ENCODE data around the gene SORBS1.

Gene SORBS1

GRCh38 chr10:95306318-95306650 lies 254.9 kb downstream of the SORBS1 start:
- in situ Hi-C loops (cut with HindIII; ENCODE audit: low sequenced_read_pairs): no loop called here

- in situ Hi-C loops (cut with HindIII; ENCODE audit: low sequenced_read_pairs): no loop called here
Observed at GRCh38 chr10:95305606-95306317, 255.4 kb downstream of the SORBS1 start.

- in situ Hi-C loops (cut with HindIII; ENCODE audit: low sequenced_read_pairs): no loop called here
Observed at GRCh38 chr10:95304976-95305375, 256.2 kb downstream of the SORBS1 start.

GRCh38 chr10:95304463-95304862 lies 256.7 kb downstream of the SORBS1 start:
- in situ Hi-C loops (cut with HindIII; ENCODE audit: low sequenced_read_pairs): no loop called here

GRCh38 chr10:95303950-95304349 lies 257.2 kb downstream of the SORBS1 start:
- in situ Hi-C loops (cut with HindIII; ENCODE audit: low sequenced_read_pairs): no loop called here

GRCh38 chr10:95303535-95303934 lies 257.6 kb downstream of the SORBS1 start:
- in situ Hi-C loops (cut with HindIII; ENCODE audit: low sequenced_read_pairs): no loop called here

- in situ Hi-C loops (cut with HindIII; ENCODE audit: low sequenced_read_pairs): no loop called here
Observed at GRCh38 chr10:95300022-95300539, 261.1 kb downstream of the SORBS1 start.

- in situ Hi-C loops (cut with HindIII; ENCODE audit: low sequenced_read_pairs): no loop called here
Observed at GRCh38 chr10:95297402-95297801, 263.8 kb downstream of the SORBS1 start.

- in situ Hi-C loops (cut with HindIII; ENCODE audit: low sequenced_read_pairs): no loop called here
Observed at GRCh38 chr10:95296764-95297163, 264.4 kb downstream of the SORBS1 start.

- in situ Hi-C loops (cut with HindIII; ENCODE audit: low sequenced_read_pairs): no loop called here
Observed at GRCh38 chr10:95295031-95295755, 266.0 kb downstream of the SORBS1 start.

GRCh38 chr10:95293631-95294030 lies 267.5 kb downstream of the SORBS1 start:
- in situ Hi-C loops (cut with HindIII; ENCODE audit: low sequenced_read_pairs): no loop called here

- in situ Hi-C loops (cut with HindIII; ENCODE audit: low sequenced_read_pairs): no loop called here
Observed at GRCh38 chr10:95291365-95292039, 269.7 kb downstream of the SORBS1 start.

GRCh38 chr10:95290461-95291364 lies 270.5 kb downstream of the SORBS1 start, which contains the start of gene PDLIM1:
Gene PDLIM1, minus strand, starts transcription at chr10:95291003. Its CDS starts 88 bp downstream, at chr10:95290915.
- in situ Hi-C loops (cut with HindIII; ENCODE audit: low sequenced_read_pairs): no loop called here

GRCh38 chr10:95289921-95290421 lies 271.2 kb downstream of the SORBS1 start:
- in situ Hi-C loops (cut with HindIII; ENCODE audit: low sequenced_read_pairs): no loop called here

- in situ Hi-C loops (cut with HindIII; ENCODE audit: low sequenced_read_pairs): no loop called here
Observed at GRCh38 chr10:95289003-95289920, 271.9 kb downstream of the SORBS1 start.

- in situ Hi-C loops (cut with HindIII; ENCODE audit: low sequenced_read_pairs): no loop called here
Observed at GRCh38 chr10:95288303-95288702, 272.9 kb downstream of the SORBS1 start.

- in situ Hi-C loops (cut with HindIII; ENCODE audit: low sequenced_read_pairs): no loop called here
Observed at GRCh38 chr10:95287281-95287680, 273.9 kb downstream of the SORBS1 start.

GRCh38 chr10:95286707-95287106 lies 274.5 kb downstream of the SORBS1 start:
- in situ Hi-C loops (cut with HindIII; ENCODE audit: low sequenced_read_pairs): no loop called here

GRCh38 chr10:95285556-95285955 lies 275.6 kb downstream of the SORBS1 start:
- in situ Hi-C loops (cut with HindIII; ENCODE audit: low sequenced_read_pairs): no loop called here

All from DLD1 (cell line).